OCI-LY1 (cell line): ENCODE results near the gene PDE11A.

Experiments used
- H2AFZ ChIP-seq: fragments of 200-600 bp; sonication (generic), shearing (Covaris generic); 2 replicates; pipeline ENCODE4 v1.6.0; 2014; ENCODE audit warnings: antibody characterized with exemption, mild to moderate bottlenecking, low read length
- H3F3A ChIP-seq: fragments of 200-600 bp; sonication (generic), shearing (Covaris generic); 2 replicates; pipeline ENCODE4 v1.6.0; 2014; ENCODE audit warnings: mild to moderate bottlenecking, antibody characterized with exemption, low read length, moderate library complexity; ENCODE audit not compliant: insufficient read depth
- H3K27ac ChIP-seq: fragments of 200-600 bp; sonication (generic); 2 replicates; pipeline ENCODE4 v1.5.1; 2014; ENCODE audit warnings: low read length, mixed run types, mild to moderate bottlenecking, low read depth; ENCODE audit not compliant: poor library complexity, severe bottlenecking
- H3K27me3 ChIP-seq: fragments of 200-600 bp; sonication (generic); 2 replicates; pipeline ENCODE4 v1.6.0; 2014; ENCODE audit warnings: antibody characterized with exemption, mild to moderate bottlenecking, low read length, moderate library complexity; ENCODE audit not compliant: insufficient read depth
- H3K36me3 ChIP-seq: fragments of 200-600 bp; sonication (generic); 2 replicates; pipeline ENCODE4 v1.6.1; 2014; ENCODE audit warnings: mild to moderate bottlenecking, antibody characterized with exemption, low read length, moderate library complexity, mixed read lengths; ENCODE audit not compliant: insufficient read depth
- H3K4me1 ChIP-seq: fragments of 200-600 bp; sonication (generic); 2 replicates; pipeline ENCODE4 v1.5.1; 2014; ENCODE audit warnings: mild to moderate bottlenecking, low read length, moderate library complexity; ENCODE audit not compliant: insufficient read depth, severe bottlenecking
- H3K4me2 ChIP-seq: fragments of 200-600 bp; sonication (generic), shearing (Covaris generic); 2 replicates; pipeline ENCODE4 v1.6.1; 2014; ENCODE audit warnings: low read length
- H3K4me3 ChIP-seq: fragments of 200-600 bp; sonication (generic); 2 replicates; pipeline ENCODE4 v1.5.1; 2014; ENCODE audit warnings: low read length, low read depth, mild to moderate bottlenecking, mixed read lengths; ENCODE audit not compliant: poor library complexity, severe bottlenecking
- H3K79me2 ChIP-seq: fragments of 200-600 bp; shearing (Covaris generic); 2 replicates; pipeline ENCODE4 v1.6.1; 2016; ENCODE audit warnings: mixed run types, low read length, mixed read lengths; ENCODE audit not compliant: insufficient read depth
- H3K9ac ChIP-seq: fragments of 200-600 bp; sonication (generic), shearing (Covaris generic); 2 replicates; pipeline ENCODE4 v1.6.1; 2014; ENCODE audit warnings: mild to moderate bottlenecking, low read length, mixed read lengths
- H3K9me2 ChIP-seq: fragments of 200-600 bp; sonication (generic), shearing (Covaris generic); 2 replicates; pipeline ENCODE4 v1.6.1; 2014; ENCODE audit warnings: low read depth, mild to moderate bottlenecking, low read length, mixed read lengths
- H3K9me3 ChIP-seq: fragments of 200-600 bp; shearing (Covaris generic); 2 replicates; pipeline ENCODE4 v1.6.1; 2014; ENCODE audit warnings: low read length, mixed read lengths
- H4K20me1 ChIP-seq: fragments of 200-600 bp; sonication (generic), shearing (Covaris generic); 2 replicates; pipeline ENCODE4 v1.6.0; 2016; ENCODE audit warnings: mild to moderate bottlenecking, low read length; ENCODE audit not compliant: insufficient read depth
- EZH2 ChIP-seq: fragments of 200-600 bp; sonication (generic), shearing (Covaris generic); IDR thresholded peaks from 2 replicates; pipeline ENCODE4 v1.8.0; 2017; ENCODE audit warnings: borderline replicate concordance, mixed run types, mild to moderate bottlenecking, antibody characterized with exemption, low read length, moderate library complexity, mixed read lengths
- TF ChIP-seq, protein P1 (sequence below): fragments of 200-600 bp; sonication (generic), shearing (Covaris generic); IDR thresholded peaks from 2 replicates; pipeline ENCODE4 v1.5.1; 2017; ENCODE audit warnings: mild to moderate bottlenecking, antibody characterized with exemption, low read length, moderate library complexity, mixed read lengths

Gene PDE11A

DNA sequence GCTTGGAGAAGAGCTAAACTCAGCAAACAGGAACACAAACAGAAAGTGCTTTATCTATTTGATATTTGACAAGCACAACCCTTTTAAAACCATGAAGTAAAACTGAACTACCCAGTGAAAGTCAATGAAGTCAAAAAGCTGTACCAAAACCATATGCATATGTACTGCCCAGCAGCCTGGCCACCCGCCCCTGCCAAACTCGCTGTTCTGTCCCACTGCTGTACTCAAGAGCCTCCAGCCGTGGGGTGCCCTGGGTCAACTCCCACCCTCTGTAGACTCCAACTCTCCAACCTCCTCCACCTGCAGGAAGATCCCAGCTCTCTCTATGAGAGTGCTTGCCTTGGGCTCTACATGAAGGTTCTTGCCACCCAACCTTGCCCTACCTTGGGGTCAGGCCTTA is 411.8 kb downstream of the PDE11A start:
- no peaks in the 10 kb centered on the region for H3K9me2 ChIP-seq
- no peak overlapping the region for H3K9ac ChIP-seq
- H4K20me1 ChIP-seq: no peaks in the 10 kb centered on the region
- no peak overlapping the region for H3K4me3 ChIP-seq
- no peaks in the 10 kb centered on the region for H3K36me3 ChIP-seq
- no peaks in the 10 kb centered on the region for H3K79me2 ChIP-seq
- no peak overlapping the region for H3K4me2 ChIP-seq
- H3K27me3 ChIP-seq: no peaks in the 10 kb centered on the region; the same call in 1 of the 2 replicates
- peaks cover 5% of the 10 kb centered on the region for H3K4me1 ChIP-seq
- TF ChIP-seq, protein P1, sequence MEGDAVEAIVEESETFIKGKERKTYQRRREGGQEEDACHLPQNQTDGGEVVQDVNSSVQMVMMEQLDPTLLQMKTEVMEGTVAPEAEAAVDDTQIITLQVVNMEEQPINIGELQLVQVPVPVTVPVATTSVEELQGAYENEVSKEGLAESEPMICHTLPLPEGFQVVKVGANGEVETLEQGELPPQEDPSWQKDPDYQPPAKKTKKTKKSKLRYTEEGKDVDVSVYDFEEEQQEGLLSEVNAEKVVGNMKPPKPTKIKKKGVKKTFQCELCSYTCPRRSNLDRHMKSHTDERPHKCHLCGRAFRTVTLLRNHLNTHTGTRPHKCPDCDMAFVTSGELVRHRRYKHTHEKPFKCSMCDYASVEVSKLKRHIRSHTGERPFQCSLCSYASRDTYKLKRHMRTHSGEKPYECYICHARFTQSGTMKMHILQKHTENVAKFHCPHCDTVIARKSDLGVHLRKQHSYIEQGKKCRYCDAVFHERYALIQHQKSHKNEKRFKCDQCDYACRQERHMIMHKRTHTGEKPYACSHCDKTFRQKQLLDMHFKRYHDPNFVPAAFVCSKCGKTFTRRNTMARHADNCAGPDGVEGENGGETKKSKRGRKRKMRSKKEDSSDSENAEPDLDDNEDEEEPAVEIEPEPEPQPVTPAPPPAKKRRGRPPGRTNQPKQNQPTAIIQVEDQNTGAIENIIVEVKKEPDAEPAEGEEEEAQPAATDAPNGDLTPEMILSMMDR: no peak
- TF ChIP-seq EZH2: no peak
- no peaks in the 10 kb centered on the region for H3K9me3 ChIP-seq
- H3K27ac ChIP-seq: no peak overlapping the region
- 0 out of 2 replicates have a peak overlapping the region, but pooled peaks have one; percentile 36 for H2AFZ ChIP-seq
- H3F3A ChIP-seq: no peaks in the 10 kb centered on the region

DNA sequence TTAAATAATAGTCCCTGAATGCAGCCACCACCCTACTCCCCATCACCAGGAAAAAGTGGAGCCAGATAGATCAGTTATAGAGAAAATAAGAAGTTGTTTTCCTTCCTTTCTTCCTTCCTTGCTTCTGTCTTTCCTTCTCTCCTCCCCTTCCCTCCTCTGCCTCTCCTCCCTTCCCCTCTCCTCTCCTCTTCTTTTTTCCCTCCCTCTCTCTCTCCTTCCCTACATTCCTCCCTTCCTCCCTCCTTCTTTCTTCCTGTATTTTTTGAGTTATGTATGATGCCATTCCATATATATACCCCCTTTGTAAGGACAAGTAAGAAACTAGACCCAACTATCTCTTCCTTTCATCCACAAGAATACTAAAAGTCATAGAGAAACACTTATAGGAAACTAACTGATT is 414.3 kb downstream of the PDE11A start:
- Histone ChIP-seq H3F3A (no peaks in the 10 kb centered on the region), H3K27ac (no peak overlapping the region), H2AFZ (no peak overlapping the region), H3K79me2 (no peaks in the 10 kb centered on the region), H3K36me3 (no peaks in the 10 kb centered on the region), H3K4me2 (no peak overlapping the region), H3K9me2 (no peaks in the 10 kb centered on the region), H3K4me3 (no peak overlapping the region), H4K20me1 (no peaks in the 10 kb centered on the region), H3K9ac (no peak overlapping the region), H3K4me1 (peaks cover 5% of the 10 kb centered on the region), H3K27me3 (no peaks in the 10 kb centered on the region; the same call in 1 of the 2 replicates), H3K9me3 (no peaks in the 10 kb centered on the region)
- no peak for TF ChIP-seq EZH2
- TF ChIP-seq, protein P1: no peak

DNA sequence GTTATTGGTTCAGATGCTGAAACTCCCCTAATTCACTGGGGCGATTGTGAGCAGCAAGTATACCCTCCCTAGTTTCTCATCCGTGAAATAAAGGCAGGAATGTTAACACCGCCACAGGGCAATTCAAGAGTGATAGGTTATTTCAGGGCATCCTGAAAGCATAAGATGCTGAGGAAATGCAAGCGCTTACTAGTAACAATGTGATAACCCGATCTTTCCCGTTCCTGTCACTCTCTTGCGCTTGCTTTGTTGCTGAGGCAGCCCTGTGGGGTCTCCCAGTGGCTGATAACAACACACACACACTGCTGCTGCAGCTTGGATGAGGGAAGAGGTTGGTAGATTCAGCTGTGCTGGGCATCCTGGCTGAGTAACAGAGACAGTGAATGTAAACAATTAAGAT is 420.7 kb downstream of the PDE11A start:
- Histone ChIP-seq H3K27me3 (no peaks in the 10 kb centered on the region), H4K20me1 (no peaks in the 10 kb centered on the region), H3K4me3 (no peak overlapping the region), H3K9ac (no peak overlapping the region), H3F3A (no peaks in the 10 kb centered on the region), H3K9me3 (no peaks in the 10 kb centered on the region), H3K4me1 (no peaks in the 10 kb centered on the region), H3K27ac (no peak overlapping the region), H3K4me2 (no peak overlapping the region), H3K9me2 (no peaks in the 10 kb centered on the region), H3K79me2 (no peaks in the 10 kb centered on the region), H2AFZ (no peak overlapping the region), H3K36me3 (no peaks in the 10 kb centered on the region)
- no peak for TF ChIP-seq EZH2
- TF ChIP-seq, protein P1: no peak
